ENCODE data around the gene KCNJ12.
"Not testable (repeated sequence)": the region's sequence is repeated elsewhere in the genome, so short reads cannot be mapped to it uniquely, and the experiment has no call there.

The KCNJ12 gene

DNA sequence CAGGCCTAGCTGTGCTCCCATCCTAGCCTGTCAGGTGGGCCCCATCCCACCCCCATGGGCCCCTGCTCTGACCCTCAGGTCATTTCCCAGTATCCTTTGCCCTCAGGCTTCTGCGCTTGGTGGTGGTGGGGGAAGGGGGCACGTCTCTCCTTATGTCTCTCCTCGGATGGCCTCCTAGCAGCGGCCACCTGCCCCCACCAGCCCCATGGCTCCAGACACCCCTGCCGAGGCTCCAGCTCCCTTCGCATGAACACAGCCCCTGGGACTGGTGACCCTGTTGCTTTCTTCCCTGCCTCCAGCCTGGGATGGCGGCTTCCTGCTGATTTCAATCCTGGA lies 27.3 kb upstream of the KCNJ12 start:
- not testable (repeated sequence) for H3K27me3 ChIP-seq (replicated peaks; ENCODE audit: control insufficient read depth, insufficient read depth, low read length, poor library complexity, severe bottlenecking); DNase-seq; H3K9me3 ChIP-seq (ENCODE audit: control insufficient read depth, low read length); H3K4me1 ChIP-seq (ENCODE audit: control insufficient read depth, insufficient read depth, low read length, poor library complexity, severe bottlenecking); H3K36me3 ChIP-seq (ENCODE audit: control insufficient read depth, insufficient read depth, low read length); H3K4me3 ChIP-seq (ENCODE audit: insufficient read depth, low read depth, low read length, poor library complexity, severe bottlenecking); H3K27ac ChIP-seq (ENCODE audit: insufficient read depth, low read length, poor library complexity, severe bottlenecking)

DNA sequence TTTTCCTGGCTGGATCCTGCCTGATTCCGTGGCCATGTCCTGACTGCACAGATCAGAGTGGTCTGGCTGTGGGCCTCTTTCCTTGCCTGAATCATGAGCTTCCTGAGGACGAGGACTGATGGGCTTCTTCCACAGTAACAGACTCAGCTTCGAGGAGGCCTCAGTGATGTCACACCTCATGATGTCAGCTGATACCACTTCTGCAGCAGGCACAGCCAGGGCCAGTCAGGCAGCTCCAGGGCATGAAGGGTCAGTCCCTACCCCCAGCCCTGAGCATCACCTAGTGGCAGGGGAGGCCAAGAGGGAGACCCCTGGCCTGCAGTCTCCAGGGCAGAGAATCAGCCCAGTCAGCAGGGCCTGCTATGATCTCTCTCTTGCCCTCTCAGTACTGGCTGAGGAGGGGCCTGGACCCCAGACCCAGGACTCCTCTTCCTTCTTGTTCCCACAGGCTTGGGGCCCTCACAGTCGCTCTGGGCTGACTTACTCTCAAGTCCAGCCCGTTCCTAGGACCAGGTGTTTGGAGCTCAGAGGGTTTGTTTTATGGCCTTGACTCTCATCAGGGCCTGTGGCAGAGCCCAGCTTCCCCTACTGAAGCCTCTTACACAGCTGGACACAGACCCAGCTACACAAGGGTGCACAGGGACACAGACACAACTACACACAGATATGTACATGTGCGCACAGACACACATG lies 26.7 kb upstream of the KCNJ12 start:
- H3K27me3 ChIP-seq (replicated peaks; ENCODE audit: control insufficient read depth, insufficient read depth, low read length, poor library complexity, severe bottlenecking); H3K9me3 ChIP-seq (ENCODE audit: control insufficient read depth, low read length); H3K36me3 ChIP-seq (ENCODE audit: control insufficient read depth, insufficient read depth, low read length); H3K4me1 ChIP-seq (ENCODE audit: control insufficient read depth, insufficient read depth, low read length, poor library complexity, severe bottlenecking); DNase-seq; H3K4me3 ChIP-seq (ENCODE audit: insufficient read depth, low read depth, low read length, poor library complexity, severe bottlenecking); H3K27ac ChIP-seq (ENCODE audit: insufficient read depth, low read length, poor library complexity, severe bottlenecking): not testable (repeated sequence)

DNA sequence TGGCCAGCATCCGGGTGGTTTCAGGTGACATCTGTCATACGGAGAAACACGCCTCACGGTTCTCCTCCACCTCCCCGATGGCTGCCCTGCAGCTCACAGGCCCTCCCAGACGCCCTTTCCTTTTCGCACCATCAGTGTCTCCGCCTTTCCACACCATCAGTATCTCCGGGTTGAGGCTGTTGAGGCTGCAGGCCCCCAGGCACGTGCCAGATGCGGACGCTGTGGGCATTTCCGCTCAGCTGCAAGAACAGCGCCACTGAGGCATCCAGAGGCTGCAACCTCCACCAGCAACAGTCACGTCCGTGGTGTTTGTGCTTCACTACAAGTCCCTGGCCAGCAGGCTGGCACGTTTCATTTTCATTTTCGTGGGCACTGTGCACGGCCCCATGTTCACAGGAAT lies 25.7 kb upstream of the KCNJ12 start:
- not testable (repeated sequence) for H3K4me1 ChIP-seq (ENCODE audit: control insufficient read depth, insufficient read depth, low read length, poor library complexity, severe bottlenecking); H3K27me3 ChIP-seq (replicated peaks; ENCODE audit: control insufficient read depth, insufficient read depth, low read length, poor library complexity, severe bottlenecking); H3K36me3 ChIP-seq (ENCODE audit: control insufficient read depth, insufficient read depth, low read length); H3K27ac ChIP-seq (ENCODE audit: insufficient read depth, low read length, poor library complexity, severe bottlenecking); H3K9me3 ChIP-seq (ENCODE audit: control insufficient read depth, low read length); H3K4me3 ChIP-seq (ENCODE audit: insufficient read depth, low read depth, low read length, poor library complexity, severe bottlenecking); DNase-seq

DNA sequence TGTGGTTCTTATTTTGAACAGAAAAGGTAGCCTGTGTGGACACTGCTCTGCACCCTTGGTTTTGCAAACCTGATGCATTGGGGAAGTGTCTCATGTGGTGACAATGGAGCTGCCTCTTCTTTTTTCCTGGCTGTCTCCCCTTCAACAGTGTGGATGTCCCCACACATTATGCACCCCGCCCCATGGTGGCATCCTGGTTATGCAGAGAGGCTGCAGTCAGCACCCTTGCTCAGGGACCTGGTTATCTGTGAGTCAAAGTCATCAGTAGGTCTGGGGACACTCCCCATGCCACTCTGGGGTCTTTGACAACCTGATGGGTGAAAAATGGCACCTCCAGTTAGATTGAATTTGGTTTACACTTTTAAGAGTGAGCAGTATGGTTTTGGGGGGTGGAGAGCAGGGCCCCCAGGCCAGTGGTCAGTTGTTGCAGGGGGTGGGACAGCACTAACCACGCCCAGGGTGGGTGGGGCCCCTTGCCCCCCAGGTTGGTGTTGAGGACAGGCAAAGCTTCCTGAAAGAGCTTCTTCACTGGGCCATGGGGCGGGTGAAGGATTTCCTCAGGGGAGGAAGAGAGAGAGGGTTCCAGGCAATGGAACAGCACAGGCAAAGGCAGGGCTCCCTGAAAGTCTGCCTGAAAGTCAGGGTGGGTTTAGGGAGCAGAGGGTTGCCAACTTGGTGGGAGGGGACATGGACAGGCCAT lies 24.6 kb upstream of the KCNJ12 start:
- no peak overlapping the region for H3K27ac ChIP-seq (ENCODE audit: insufficient read depth, low read length, poor library complexity, severe bottlenecking)
- H3K9me3 ChIP-seq (ENCODE audit: control insufficient read depth, low read length) = no peaks in the 10 kb centered on the region
- H3K27me3 ChIP-seq (replicated peaks; ENCODE audit: control insufficient read depth, insufficient read depth, low read length, poor library complexity, severe bottlenecking) = no peaks in the 10 kb centered on the region
- no peak for DNase-seq
- no peaks in the 10 kb centered on the region for H3K4me1 ChIP-seq (ENCODE audit: control insufficient read depth, insufficient read depth, low read length, poor library complexity, severe bottlenecking)
- no peaks in the 10 kb centered on the region for H3K36me3 ChIP-seq (ENCODE audit: control insufficient read depth, insufficient read depth, low read length)
- H3K4me3 ChIP-seq (ENCODE audit: insufficient read depth, low read depth, low read length, poor library complexity, severe bottlenecking) = no peak overlapping the region

DNA sequence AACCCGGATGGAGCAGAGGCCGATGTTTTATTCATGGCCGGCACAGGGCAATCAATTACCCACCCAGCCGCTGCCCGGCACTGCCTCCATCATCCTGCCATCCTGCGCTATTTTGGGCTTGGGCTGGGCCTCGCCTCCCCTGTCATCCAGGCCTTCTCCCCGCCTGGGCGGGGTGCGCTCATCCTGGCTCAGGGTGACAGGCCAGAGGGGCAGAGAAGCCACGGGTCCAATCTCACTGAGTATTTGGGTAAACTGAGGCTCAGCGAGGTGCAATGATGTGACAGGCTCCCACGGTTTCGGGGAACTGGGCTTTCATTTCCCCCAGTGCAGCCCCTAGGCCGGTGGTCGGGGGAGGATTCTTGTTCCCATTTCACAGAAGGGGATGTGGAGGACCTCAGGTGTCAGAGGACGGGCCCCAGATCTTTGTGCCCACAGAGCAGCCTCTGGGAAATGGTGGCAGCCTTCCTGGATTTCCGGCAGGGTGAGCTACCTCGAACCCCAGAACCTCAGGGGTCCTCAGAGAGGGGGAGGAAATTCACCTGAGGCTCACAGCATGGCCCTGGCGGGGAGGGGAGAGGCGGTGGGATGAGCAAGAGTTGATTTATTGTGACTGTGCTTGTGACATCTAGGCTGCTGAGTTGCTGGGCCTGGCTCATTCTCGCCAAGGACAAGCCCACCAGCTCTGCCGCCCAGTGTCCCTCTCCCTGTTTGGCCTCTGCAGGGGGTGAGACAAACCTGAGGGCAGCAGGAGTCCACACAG lies 23.8 kb upstream of the KCNJ12 start:
- Histone ChIP-seq H3K27me3 (replicated peaks; ENCODE audit: control insufficient read depth, insufficient read depth, low read length, poor library complexity, severe bottlenecking) (no peaks in the 10 kb centered on the region), H3K27ac (ENCODE audit: insufficient read depth, low read length, poor library complexity, severe bottlenecking) (no peak overlapping the region), H3K9me3 (ENCODE audit: control insufficient read depth, low read length) (no peaks in the 10 kb centered on the region), H3K4me1 (ENCODE audit: control insufficient read depth, insufficient read depth, low read length, poor library complexity, severe bottlenecking) (no peaks in the 10 kb centered on the region), H3K36me3 (ENCODE audit: control insufficient read depth, insufficient read depth, low read length) (no peaks in the 10 kb centered on the region), H3K4me3 (ENCODE audit: insufficient read depth, low read depth, low read length, poor library complexity, severe bottlenecking) (no peak overlapping the region)
- no peak for DNase-seq

DNA sequence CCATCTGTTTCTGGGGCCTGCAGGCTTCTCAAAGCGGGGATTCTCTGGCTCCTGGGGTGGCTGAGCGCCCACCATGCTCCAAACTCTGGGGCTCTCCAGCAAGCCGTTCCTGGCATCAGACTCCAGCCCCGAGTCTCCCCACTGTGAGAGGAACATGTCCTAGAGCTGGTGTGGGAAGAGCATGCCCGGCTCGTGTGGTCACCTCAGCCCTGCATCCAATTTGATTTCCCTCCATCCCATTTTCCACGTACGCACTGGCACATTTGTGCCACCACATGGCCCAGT lies 23.2 kb upstream of the KCNJ12 start:
- no peak overlapping the region for H3K27ac ChIP-seq (ENCODE audit: insufficient read depth, low read length, poor library complexity, severe bottlenecking)

DNA sequence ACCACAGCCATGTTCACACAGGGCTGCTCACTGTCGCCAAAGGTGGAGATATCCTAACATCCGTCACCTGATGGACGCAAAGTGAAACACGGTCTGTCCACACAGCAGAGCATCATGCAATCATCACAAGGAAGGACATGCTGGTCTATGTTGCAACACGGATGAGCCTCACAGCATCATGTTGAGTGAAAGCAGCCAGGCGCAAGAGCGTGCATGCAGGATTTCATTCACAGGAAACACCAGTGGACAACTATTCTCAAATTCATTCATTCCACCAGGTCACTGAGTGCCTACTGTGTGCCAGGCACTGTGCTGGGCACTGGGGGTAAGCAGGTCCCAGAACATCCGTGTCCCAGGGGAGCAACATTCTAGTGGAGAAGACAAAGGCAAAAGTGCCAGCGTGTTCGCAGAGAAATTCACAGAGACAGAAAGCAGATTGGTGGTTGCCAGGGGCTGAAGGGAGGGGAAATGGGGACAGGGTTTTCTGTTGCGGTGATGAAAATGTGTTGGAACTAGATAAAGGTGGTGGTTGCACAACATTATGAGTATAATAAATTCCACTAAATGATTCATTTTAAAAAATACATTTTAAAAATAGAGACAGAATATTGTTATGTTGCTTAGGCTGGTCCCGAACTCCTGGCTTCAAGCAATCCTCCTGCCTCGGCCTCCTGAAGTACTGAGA lies 22.7 kb upstream of the KCNJ12 start:
- Histone ChIP-seq H3K4me3 (ENCODE audit: insufficient read depth, low read depth, low read length, poor library complexity, severe bottlenecking) (no peak overlapping the region), H3K9me3 (ENCODE audit: control insufficient read depth, low read length) (no peaks in the 10 kb centered on the region), H3K36me3 (ENCODE audit: control insufficient read depth, insufficient read depth, low read length) (no peaks in the 10 kb centered on the region), H3K4me1 (ENCODE audit: control insufficient read depth, insufficient read depth, low read length, poor library complexity, severe bottlenecking) (no peaks in the 10 kb centered on the region), H3K27ac (ENCODE audit: insufficient read depth, low read length, poor library complexity, severe bottlenecking) (no peak overlapping the region), H3K27me3 (replicated peaks; ENCODE audit: control insufficient read depth, insufficient read depth, low read length, poor library complexity, severe bottlenecking) (no peaks in the 10 kb centered on the region)
- DNase-seq = no peak

More for the DNA sequence above, 23.2 kb upstream of the KCNJ12 start:
- DNase-seq = no peak
- H3K27me3 ChIP-seq (replicated peaks; ENCODE audit: control insufficient read depth, insufficient read depth, low read length, poor library complexity, severe bottlenecking) = no peaks in the 10 kb centered on the region
- H3K36me3 ChIP-seq (ENCODE audit: control insufficient read depth, insufficient read depth, low read length) = no peaks in the 10 kb centered on the region
- no peak overlapping the region for H3K4me3 ChIP-seq (ENCODE audit: insufficient read depth, low read depth, low read length, poor library complexity, severe bottlenecking)
- no peaks in the 10 kb centered on the region for H3K9me3 ChIP-seq (ENCODE audit: control insufficient read depth, low read length)
- no peaks in the 10 kb centered on the region for H3K4me1 ChIP-seq (ENCODE audit: control insufficient read depth, insufficient read depth, low read length, poor library complexity, severe bottlenecking)

DNA sequence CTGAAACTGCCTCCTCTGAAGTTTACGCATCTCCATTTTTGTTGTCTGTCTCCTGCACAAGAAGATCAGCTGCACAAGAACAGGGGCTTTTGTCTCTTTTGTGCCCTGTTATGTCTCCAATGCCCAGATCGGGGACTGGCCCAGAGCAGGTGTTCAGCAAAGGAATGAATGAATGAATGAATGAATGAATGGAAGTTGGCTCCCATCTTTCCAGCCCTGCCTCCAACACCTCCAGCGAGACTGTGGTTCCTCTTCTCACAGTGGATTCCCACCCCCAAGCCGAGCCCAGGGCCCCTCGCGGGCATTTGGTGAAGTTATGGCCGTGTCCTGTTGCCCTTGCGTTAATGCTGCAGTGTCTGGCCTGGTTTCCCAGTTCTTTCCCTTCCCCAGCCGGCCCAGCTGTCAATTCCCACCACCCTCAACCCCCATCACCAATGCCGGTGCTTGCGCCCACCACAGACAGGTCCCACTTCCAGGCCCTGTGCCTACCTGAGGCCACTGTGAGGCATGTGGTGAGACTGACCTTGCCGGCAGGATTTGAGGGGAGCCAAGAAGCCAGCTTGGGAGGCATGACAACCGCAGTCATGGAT lies 21.3 kb upstream of the KCNJ12 start:
- Histone ChIP-seq H3K27me3 (replicated peaks; ENCODE audit: control insufficient read depth, insufficient read depth, low read length, poor library complexity, severe bottlenecking) (no peaks in the 10 kb centered on the region), H3K9me3 (ENCODE audit: control insufficient read depth, low read length) (no peaks in the 10 kb centered on the region), H3K4me3 (ENCODE audit: insufficient read depth, low read depth, low read length, poor library complexity, severe bottlenecking) (no peak overlapping the region), H3K36me3 (ENCODE audit: control insufficient read depth, insufficient read depth, low read length) (no peaks in the 10 kb centered on the region), H3K27ac (ENCODE audit: insufficient read depth, low read length, poor library complexity, severe bottlenecking) (no peak overlapping the region), H3K4me1 (ENCODE audit: control insufficient read depth, insufficient read depth, low read length, poor library complexity, severe bottlenecking) (no peaks in the 10 kb centered on the region)
- no peak for DNase-seq

DNA sequence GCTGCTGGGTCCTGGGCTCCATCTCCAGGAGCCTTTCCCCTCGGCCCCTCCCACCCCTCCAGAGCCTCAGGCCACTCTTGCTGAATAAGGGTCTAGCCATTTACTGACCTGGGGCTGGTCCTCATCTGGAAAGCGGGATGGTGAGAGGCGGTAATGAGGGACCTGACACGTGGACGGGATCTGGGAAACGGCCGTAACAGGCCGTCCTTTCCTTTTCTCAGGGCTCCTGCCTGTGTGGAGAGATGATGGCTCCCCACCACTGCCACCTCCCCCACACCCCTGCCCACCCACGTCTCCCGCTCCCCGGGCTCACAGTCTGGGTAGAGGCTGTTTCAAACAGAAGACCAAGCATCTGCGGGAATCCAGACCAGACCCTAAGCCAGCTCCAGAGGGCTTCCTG lies 20.6 kb upstream of the KCNJ12 start:
- Histone ChIP-seq H3K9me3 (ENCODE audit: control insufficient read depth, low read length) (no peaks in the 10 kb centered on the region), H3K4me3 (ENCODE audit: insufficient read depth, low read depth, low read length, poor library complexity, severe bottlenecking) (no peak overlapping the region), H3K27ac (ENCODE audit: insufficient read depth, low read length, poor library complexity, severe bottlenecking) (no peak overlapping the region), H3K4me1 (ENCODE audit: control insufficient read depth, insufficient read depth, low read length, poor library complexity, severe bottlenecking) (no peaks in the 10 kb centered on the region), H3K36me3 (ENCODE audit: control insufficient read depth, insufficient read depth, low read length) (no peaks in the 10 kb centered on the region), H3K27me3 (replicated peaks; ENCODE audit: control insufficient read depth, insufficient read depth, low read length, poor library complexity, severe bottlenecking) (no peaks in the 10 kb centered on the region)
- no peak for DNase-seq

Measured in effector memory CD4-positive, alpha-beta T cell (primary cell).